ENCODE results near the gene DAGLA. TPM values are rescaled to one million over a fixed set of nuclear protein-coding genes. Genes with fewer than 3 reads are reported as not detected.

The DAGLA gene
- total RNA-seq, 4 donors from 2014 or later, result 11.9 to 31.4 (median 17.0) TPM

- intact Hi-C loops (cut with DNase I; ENCODE audit: low total_unique reads), result no loop called here
- in situ Hi-C loops (cut with MboI; ENCODE audit: low pct_ligation_motif_present in 1 of 4, low pct_unique_long_range_greater_than_20kb in 1 of 4, low sequenced_read_pairs in 3 of 4), result no loop called here
- no peak for DNase-seq
- H3K4me1 ChIP-seq, result peaks cover 0 to 16% (median 13%) of the 10 kb centered on the region in 4 donors
- no peak overlapping the region for H3K27ac ChIP-seq
- TF ChIP-seq POLR2AphosphoS5 (IDR thresholded peaks at IDR 0.05) (no peak), POLR2A (IDR thresholded peaks at IDR 0.05) (no peak), EP300 (IDR thresholded peaks at IDR 0.05; ENCODE audit: low read depth) (no peak)
- TF ChIP-seq, protein P1, sequence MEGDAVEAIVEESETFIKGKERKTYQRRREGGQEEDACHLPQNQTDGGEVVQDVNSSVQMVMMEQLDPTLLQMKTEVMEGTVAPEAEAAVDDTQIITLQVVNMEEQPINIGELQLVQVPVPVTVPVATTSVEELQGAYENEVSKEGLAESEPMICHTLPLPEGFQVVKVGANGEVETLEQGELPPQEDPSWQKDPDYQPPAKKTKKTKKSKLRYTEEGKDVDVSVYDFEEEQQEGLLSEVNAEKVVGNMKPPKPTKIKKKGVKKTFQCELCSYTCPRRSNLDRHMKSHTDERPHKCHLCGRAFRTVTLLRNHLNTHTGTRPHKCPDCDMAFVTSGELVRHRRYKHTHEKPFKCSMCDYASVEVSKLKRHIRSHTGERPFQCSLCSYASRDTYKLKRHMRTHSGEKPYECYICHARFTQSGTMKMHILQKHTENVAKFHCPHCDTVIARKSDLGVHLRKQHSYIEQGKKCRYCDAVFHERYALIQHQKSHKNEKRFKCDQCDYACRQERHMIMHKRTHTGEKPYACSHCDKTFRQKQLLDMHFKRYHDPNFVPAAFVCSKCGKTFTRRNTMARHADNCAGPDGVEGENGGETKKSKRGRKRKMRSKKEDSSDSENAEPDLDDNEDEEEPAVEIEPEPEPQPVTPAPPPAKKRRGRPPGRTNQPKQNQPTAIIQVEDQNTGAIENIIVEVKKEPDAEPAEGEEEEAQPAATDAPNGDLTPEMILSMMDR (IDR thresholded peaks at IDR 0.05), result no peak
- H3K27me3 ChIP-seq, result no peaks in the 10 kb centered on the region
- H3K9me3 ChIP-seq, result no peaks in the 10 kb centered on the region
- H3K36me3 ChIP-seq, result no peaks in the 10 kb centered on the region
- WGBS, 2 donors (ENCODE audit: low coverage in 1 of 2), result 85% methylated on average over 7 of the region's 13 CpGs; no CpG with 5 or more reads in 1 of the 2 donors
- H3K4me3 ChIP-seq, result no peak overlapping the region
These were observed 80.8 kb downstream of the DAGLA start for GRCh38 chr11:61760946-61761345.

DNA sequence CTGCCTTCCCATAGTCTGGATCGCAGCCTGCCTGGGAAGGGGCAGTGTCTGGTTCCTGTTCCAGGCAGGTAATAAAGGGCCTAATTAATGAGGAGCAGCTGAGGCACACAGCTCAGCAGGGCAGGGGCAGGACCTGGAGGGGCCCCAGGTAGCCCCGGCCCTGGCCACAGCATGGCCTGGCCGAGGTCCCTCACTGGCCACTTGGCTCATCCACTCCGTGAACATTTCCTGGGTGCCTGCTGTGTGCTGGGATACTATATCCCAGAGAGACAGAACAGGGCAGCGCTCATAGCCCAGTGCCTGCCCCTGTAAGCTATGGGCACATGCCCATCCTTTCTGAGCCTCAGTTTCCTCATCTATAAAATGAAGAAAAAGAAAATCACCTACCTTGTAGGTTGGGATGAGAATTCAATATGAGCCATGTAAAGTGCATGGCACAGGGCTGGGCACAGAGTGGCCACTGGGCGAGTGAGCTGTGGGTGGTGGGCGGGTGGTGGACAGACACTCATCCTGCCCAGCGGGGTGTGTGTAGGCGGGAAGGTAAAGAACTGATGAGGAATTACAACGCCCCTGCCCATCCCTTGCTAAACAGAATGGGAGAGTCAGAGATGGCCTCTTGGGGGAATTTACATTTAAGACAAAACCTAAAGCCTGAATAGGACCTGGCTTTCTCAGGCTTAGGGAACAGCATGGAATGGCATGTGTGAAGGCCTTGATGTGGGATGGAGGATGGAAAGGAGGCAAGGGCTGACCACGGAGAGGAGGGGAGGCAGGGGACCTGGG lies 81.4 kb downstream of the DAGLA start:
- Histone ChIP-seq H3K4me1 (peaks cover 0 to 9% (median 7%) of the 10 kb centered on the region in 4 donors), H3K27ac (no peak overlapping the region), H3K27me3 (no peaks in the 10 kb centered on the region), H3K9me3 (no peaks in the 10 kb centered on the region), H3K4me3 (no peak overlapping the region), H3K36me3 (no peaks in the 10 kb centered on the region)
- TF ChIP-seq, protein P1 (IDR thresholded peaks at IDR 0.05), result no peak
- no peak for TF ChIP-seq POLR2AphosphoS5 (IDR thresholded peaks at IDR 0.05)
- no peak for TF ChIP-seq POLR2A (IDR thresholded peaks at IDR 0.05)
- TF ChIP-seq EP300 (IDR thresholded peaks at IDR 0.05; ENCODE audit: low read depth), result no peak
- intact Hi-C loops (cut with DNase I; ENCODE audit: low total_unique reads) (no loop called here), in situ Hi-C loops (cut with MboI; ENCODE audit: low pct_ligation_motif_present in 1 of 4, low pct_unique_long_range_greater_than_20kb in 1 of 4, low sequenced_read_pairs in 3 of 4) (no loop called here)
- no peak for DNase-seq
- WGBS, 2 donors (ENCODE audit: low coverage in 1 of 2), result 76 to 81% methylated on average over 4 to 11 of the region's 11 CpGs

DNA sequence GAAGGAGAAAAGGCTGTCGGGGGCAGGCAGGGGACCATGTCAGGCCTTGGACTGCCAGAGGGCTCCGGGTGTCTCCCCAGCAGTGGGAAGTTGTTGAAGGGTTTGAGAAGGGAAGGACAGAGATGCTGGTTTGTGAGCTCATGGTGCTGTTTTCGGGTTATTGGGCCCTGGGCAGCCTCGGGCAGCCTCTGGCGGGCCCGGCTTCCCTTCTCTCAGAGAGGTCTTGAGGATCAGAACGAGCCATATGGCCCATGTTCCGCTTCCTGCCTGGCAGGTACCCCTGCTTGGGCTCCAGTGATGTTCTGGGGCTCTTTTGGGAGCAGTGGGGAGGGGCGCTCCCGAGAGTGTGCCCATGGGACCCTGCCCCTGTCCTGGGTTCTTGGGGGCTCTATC lies 82.0 kb downstream of the DAGLA start:
- DNase-seq, result no peak
- TF ChIP-seq EP300 (IDR thresholded peaks at IDR 0.05; ENCODE audit: low read depth) (no peak), POLR2AphosphoS5 (IDR thresholded peaks at IDR 0.05) (no peak), POLR2A (IDR thresholded peaks at IDR 0.05) (no peak)
- TF ChIP-seq, protein P1 (IDR thresholded peaks at IDR 0.05), result no peak
- in situ Hi-C loops (cut with MboI; ENCODE audit: low pct_ligation_motif_present in 1 of 4, low pct_unique_long_range_greater_than_20kb in 1 of 4, low sequenced_read_pairs in 3 of 4) (no loop called here), intact Hi-C loops (cut with DNase I; ENCODE audit: low total_unique reads) (no loop called here)
- 64 to 71% methylated on average over 1 to 10 of the region's 10 CpGs for WGBS, 2 donors (ENCODE audit: low coverage in 1 of 2)
- H3K4me3 ChIP-seq, result no peak overlapping the region
- no peak overlapping the region for H3K27ac ChIP-seq
- no peaks in the 10 kb centered on the region for H3K9me3 ChIP-seq
- no peaks in the 10 kb centered on the region for H3K27me3 ChIP-seq
- H3K4me1 ChIP-seq, result peaks cover 0 to 4% (median 1%) of the 10 kb centered on the region in 4 donors
- no peaks in the 10 kb centered on the region for H3K36me3 ChIP-seq

GRCh38 chr11:61762798-61763197 lies 82.6 kb downstream of the DAGLA start:
- H3K27ac ChIP-seq, result no peak overlapping the region
- no peaks in the 10 kb centered on the region for H3K36me3 ChIP-seq
- in situ Hi-C loops (cut with MboI; ENCODE audit: low pct_ligation_motif_present in 1 of 4, low pct_unique_long_range_greater_than_20kb in 1 of 4, low sequenced_read_pairs in 3 of 4) (no loop called here), intact Hi-C loops (cut with DNase I; ENCODE audit: low total_unique reads) (no loop called here)
- WGBS, 2 donors (ENCODE audit: low coverage in 1 of 2), result 69% methylated on average over 15 of the region's 15 CpGs; no CpG with 5 or more reads in 1 of the 2 donors
- H3K9me3 ChIP-seq, result no peaks in the 10 kb centered on the region
- no peak overlapping the region for H3K4me3 ChIP-seq
- no peak for DNase-seq
- H3K27me3 ChIP-seq, result no peaks in the 10 kb centered on the region
- no peaks in the 10 kb centered on the region for H3K4me1 ChIP-seq
- TF ChIP-seq, protein P1 (IDR thresholded peaks at IDR 0.05), result no peak
- TF ChIP-seq EP300 (IDR thresholded peaks at IDR 0.05; ENCODE audit: low read depth), result no peak
- no peak for TF ChIP-seq POLR2A (IDR thresholded peaks at IDR 0.05)
- no peak for TF ChIP-seq POLR2AphosphoS5 (IDR thresholded peaks at IDR 0.05)
